Left lung (tissue), 10 donors: ENCODE results near the gene TYW3. TPM values are rescaled to one million over a fixed set of nuclear protein-coding genes. Genes with fewer than 3 reads are reported as not detected.
"Not testable (repeated sequence)": the region's sequence is repeated elsewhere in the genome, so short reads cannot be mapped to it uniquely, and the experiment has no call there.

Experiments used
- ATAC-seq: fragments of 200-7000 bp; cut with Tn5 transposase; one replicate; pipeline ENCODE4 v1.9.1; 2020; ENCODE audit warnings: moderate library complexity
- DNase-seq, 4 donors: peaks; one replicate each; pipeline ENCODE4 v3.0.0-alpha.2; 2013 to 2020
- H3K27ac ChIP-seq, 2 donors: fragments of 200-600 bp; sonication (generic) in 1 of 2; one replicate each; pipeline versions ENCODE4 v1.5.0 to v1.8.0; 2020 to 2021
- H3K27me3 ChIP-seq, 2 donors: fragments of 200-600 bp; sonication (generic) in 1 of 2; one replicate each; pipeline versions ENCODE4 v1.5.0 to v1.8.0; 2020 to 2021
- H3K36me3 ChIP-seq, 2 donors: fragments of 200-600 bp; sonication (generic) in 1 of 2; one replicate each; pipeline versions ENCODE4 v1.5.0 to v1.8.0; 2020 to 2021
- H3K4me1 ChIP-seq, 2 donors: fragments of 200-600 bp; one replicate each; pipeline ENCODE4 v1.8.0; 2021
- H3K4me3 ChIP-seq, 2 donors: fragments of 200-600 bp; sonication (generic) in 1 of 2; one replicate each; pipeline versions ENCODE4 v1.5.0 to v1.8.0; 2020 to 2021; ENCODE audit warnings: mild to moderate bottlenecking in 1 of 2
- H3K9me3 ChIP-seq, 2 donors: fragments of 200-600 bp; sonication (generic) in 1 of 2; one replicate each; pipeline versions ENCODE4 v1.5.0 to v1.8.0; 2020 to 2021
- intact Hi-C, 2 donors: fragments of 100-400 bp; cut with DNase I; formaldehyde crosslinking; loops; one replicate each; pipeline versions ENCODE4 v1.11.2 to v1.14.2; 2022
- polyA plus RNA-seq, 6 donors: library from polyadenylated mRNA; unstranded; fragments of 120-200 nt; gene quantifications; one replicate each; pipeline ENCODE4 v1.2.1, GENCODE V29; 2013; ENCODE audit not compliant: insufficient read length in 6 of 6
- total RNA-seq, 2 donors: library from RNA; stranded (reverse); fragmentation: NEBNext Ultra II Directional; extraction: Animal tissue kit (Norgen Biotek cat#: 25700); gene quantifications; one replicate each; pipeline ENCODE4 v1.2.1, GENCODE V29; 2021
- TF ChIP-seq, protein P1 (sequence below), 2 donors: fragments of 200-600 bp; sonication (generic) in 1 of 2; IDR thresholded peaks; one replicate each; pipeline versions ENCODE4 v1.5.0 to v1.8.0; 2021; ENCODE audit warnings: antibody characterized with exemption in 2 of 2
- donor health status: DM: no; HTN: yes; CAD: no.
- donor health status: DM: no; HTN: no; CAD: no.

The TYW3 gene
- total and polyA plus RNA-seq, 8 donors: 17.8 to 40.7 (median 35.3) TPM

DNA sequence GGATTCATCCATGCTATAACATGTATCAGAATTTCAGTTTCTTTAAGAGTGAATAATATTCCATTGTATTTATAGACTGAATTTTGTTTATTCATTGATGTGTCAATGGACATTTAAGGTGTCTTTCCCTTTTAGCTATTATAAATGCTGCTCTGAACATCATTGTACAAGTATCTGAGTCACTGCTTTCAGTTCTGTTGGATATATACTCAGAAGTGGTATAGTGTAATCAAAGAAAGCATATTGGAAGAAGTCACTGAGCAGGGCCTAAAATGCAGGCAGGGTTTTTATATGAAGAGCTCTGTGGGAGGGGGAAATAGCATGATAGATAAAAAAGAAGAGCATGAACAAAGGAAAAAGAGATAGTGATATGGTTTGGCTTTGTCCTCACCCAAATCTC lies 22.5 kb downstream of the TYW3 start:
- TF ChIP-seq, protein P1, sequence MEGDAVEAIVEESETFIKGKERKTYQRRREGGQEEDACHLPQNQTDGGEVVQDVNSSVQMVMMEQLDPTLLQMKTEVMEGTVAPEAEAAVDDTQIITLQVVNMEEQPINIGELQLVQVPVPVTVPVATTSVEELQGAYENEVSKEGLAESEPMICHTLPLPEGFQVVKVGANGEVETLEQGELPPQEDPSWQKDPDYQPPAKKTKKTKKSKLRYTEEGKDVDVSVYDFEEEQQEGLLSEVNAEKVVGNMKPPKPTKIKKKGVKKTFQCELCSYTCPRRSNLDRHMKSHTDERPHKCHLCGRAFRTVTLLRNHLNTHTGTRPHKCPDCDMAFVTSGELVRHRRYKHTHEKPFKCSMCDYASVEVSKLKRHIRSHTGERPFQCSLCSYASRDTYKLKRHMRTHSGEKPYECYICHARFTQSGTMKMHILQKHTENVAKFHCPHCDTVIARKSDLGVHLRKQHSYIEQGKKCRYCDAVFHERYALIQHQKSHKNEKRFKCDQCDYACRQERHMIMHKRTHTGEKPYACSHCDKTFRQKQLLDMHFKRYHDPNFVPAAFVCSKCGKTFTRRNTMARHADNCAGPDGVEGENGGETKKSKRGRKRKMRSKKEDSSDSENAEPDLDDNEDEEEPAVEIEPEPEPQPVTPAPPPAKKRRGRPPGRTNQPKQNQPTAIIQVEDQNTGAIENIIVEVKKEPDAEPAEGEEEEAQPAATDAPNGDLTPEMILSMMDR (IDR thresholded peaks at IDR 0.05): no peak
- H3K4me3 ChIP-seq: no peak overlapping the region
- intact Hi-C loops: no loop called here
- H3K36me3 ChIP-seq: peaks cover 0 to 93% of the 10 kb centered on the region in 2 donors
- no peaks in the 10 kb centered on the region for H3K27me3 ChIP-seq
- no peak for ATAC-seq
- DNase-seq: no peak
- H3K4me1 ChIP-seq: no peaks in the 10 kb centered on the region
- H3K9me3 ChIP-seq: peaks cover 0 to 6% of the 10 kb centered on the region in 2 donors
- no peak overlapping the region for H3K27ac ChIP-seq

DNA sequence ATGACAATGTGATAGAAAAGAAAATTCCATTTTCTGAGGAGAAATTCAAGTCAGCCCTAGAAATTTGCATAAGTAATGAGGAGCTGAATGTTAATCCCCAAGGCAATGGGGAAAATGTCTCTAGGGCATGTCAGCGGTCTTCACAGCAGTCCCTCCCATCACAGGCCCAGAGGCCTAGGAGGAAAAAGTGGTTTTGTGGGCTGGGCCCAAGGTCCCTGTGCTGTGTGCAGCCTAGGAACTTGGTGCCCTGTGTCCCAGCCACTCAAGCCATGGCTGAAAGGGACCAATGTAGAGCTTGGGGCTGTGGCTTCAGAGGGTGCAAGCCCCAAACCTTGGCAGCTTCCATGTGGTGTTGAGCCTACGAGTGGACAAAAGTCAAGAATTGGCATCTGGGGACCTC lies 23.7 kb downstream of the TYW3 start:
- H3K27me3 ChIP-seq, H3K4me1 ChIP-seq, DNase-seq, intact Hi-C loops, H3K27ac ChIP-seq, H3K4me3 ChIP-seq, H3K9me3 ChIP-seq, ATAC-seq: not testable (repeated sequence)
- H3K36me3 ChIP-seq: peaks cover 0 to 86% of the 10 kb centered on the region in 2 donors

DNA sequence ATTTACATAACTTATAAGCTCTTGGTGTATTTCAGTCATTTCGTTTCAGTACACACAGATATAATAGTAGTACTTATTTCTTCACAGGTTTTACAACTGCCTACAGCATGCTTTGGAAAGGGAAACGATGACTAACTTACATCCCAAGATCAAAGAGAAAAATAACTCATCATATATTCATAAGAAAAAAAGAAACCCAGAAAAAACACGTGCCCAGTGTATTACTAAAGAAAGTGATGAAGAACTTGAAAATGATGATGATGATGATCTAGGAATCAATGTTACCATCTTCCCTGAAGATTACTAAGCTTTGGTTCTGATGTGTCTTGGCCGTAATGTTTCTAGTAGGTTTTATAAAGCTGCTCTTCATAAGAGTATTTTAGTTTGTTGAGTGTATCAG lies 30.9 kb downstream of the TYW3 start:
- Histone ChIP-seq H3K4me3 (no peak overlapping the region), H3K9me3 (no peaks in the 10 kb centered on the region), H3K36me3 (peaks cover 0 to 46% of the 10 kb centered on the region in 2 donors), H3K27ac (no peak overlapping the region), H3K4me1 (no peaks in the 10 kb centered on the region), H3K27me3 (no peaks in the 10 kb centered on the region)
- ATAC-seq (no peak), DNase-seq (no peak)
- intact Hi-C loops: no loop called here
- TF ChIP-seq, protein P1 (IDR thresholded peaks at IDR 0.05): no peak

DNA sequence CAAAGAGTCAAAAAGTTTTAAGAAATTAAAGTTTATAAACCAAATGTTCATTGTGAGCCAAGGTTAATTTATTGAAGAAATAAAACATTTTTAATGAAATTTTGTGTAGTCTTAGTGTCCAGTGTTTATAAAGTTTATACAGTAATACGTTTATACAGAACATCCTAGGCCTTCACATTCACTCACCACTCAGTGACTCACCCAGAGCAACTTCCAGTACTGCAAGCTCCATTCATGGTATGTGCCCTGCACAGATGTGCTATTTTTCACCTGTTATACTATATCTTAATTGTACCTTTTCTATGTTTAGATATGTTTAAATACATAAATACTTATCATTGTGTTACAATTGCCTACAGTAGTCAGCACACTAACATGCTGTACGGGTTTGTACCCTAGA lies 33.6 kb downstream of the TYW3 start:
- DNase-seq (no peak), ATAC-seq (no peak)
- H3K9me3 ChIP-seq: no peaks in the 10 kb centered on the region
- H3K36me3 ChIP-seq: peaks cover 0 to 24% of the 10 kb centered on the region in 2 donors
- TF ChIP-seq, protein P1 (IDR thresholded peaks at IDR 0.05): no peak
- no peaks in the 10 kb centered on the region for H3K4me1 ChIP-seq
- no peak overlapping the region for H3K4me3 ChIP-seq
- H3K27me3 ChIP-seq: no peaks in the 10 kb centered on the region
- intact Hi-C loops: no loop called here
- H3K27ac ChIP-seq: no peak overlapping the region

DNA sequence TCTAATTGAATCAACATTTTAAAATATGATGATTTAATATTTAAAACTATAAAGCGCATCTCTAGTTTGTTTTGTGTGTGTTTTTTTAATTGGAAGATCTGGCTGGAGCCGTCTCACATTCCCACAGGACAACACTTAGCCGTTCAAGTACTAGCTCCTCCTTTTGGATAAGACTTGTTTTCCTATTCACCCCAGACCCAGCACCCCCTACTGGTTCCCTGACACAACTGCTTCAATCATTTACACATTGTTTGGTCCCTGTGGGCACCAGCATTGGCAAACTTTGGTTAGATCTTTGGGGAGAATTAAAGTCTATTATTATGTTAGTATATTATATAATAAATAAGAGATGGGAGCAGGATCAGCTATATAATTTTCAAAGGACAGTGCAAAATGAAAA lies 34.5 kb downstream of the TYW3 start:
- Histone ChIP-seq H3K27ac (no peak overlapping the region), H3K27me3 (peaks cover 0 to 4% of the 10 kb centered on the region in 2 donors), H3K9me3 (no peaks in the 10 kb centered on the region), H3K4me1 (no peaks in the 10 kb centered on the region), H3K4me3 (no peak overlapping the region), H3K36me3 (peaks cover 0 to 24% of the 10 kb centered on the region in 2 donors)
- TF ChIP-seq, protein P1 (IDR thresholded peaks at IDR 0.05): no peak
- no peak for ATAC-seq
- DNase-seq: no peak
- intact Hi-C loops: no loop called here

DNA sequence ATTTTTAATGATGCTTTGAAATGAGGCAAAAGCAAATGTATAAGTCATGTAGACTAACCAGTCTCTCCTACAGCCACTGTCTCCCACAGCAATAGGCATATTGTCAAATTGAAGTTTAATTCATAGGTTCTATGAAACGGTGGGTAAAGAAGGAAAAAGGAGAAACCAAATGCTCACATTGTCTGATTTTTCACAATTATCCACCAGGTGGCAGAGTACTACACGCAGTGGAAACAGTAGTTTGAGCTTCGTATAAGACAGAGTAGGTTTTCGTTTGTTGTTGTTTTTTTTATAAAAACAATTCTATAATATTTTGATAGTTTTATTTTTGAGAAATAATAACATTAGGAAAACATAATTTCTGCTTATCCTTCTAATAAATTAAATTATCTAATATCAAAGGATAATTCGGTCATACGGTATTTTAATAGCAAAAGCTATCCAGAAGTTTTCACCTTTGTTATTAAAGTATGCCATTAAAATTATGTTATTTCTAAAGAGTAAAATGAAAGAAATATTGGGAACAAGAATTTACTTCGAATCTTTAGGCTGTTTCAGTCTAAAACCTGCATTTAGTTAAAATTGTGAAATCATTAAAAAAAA lies 39.1 kb downstream of the TYW3 start:
- TF ChIP-seq, protein P1 (IDR thresholded peaks at IDR 0.05): peak; percentile 43 to 65
- H3K9me3 ChIP-seq: no peaks in the 10 kb centered on the region
- intact Hi-C loops: loop anchor here in 1 of 2 donors (5.0 kb wide), 1 partner anchor 430 kb away; no protein-coding TSS in a partner anchor

More for the DNA sequence above, 39.1 kb downstream of the TYW3 start:
- Histone ChIP-seq H3K36me3 (no peaks in the 10 kb centered on the region), H3K27ac (no peak overlapping the region), H3K4me3 (no peak overlapping the region), H3K4me1 (no peaks in the 10 kb centered on the region), H3K27me3 (peaks cover 4 to 13% of the 10 kb centered on the region in 2 donors)
- peak; percentile 75 for ATAC-seq
- DNase-seq: peak in 2 of 4 donors; percentile 32 to 58
